ENCODE data around the gene S100A2.
A peak's percentile ranks its signal among the peaks of the same experiment; 100 is the strongest.

Gene S100A2

DNA sequence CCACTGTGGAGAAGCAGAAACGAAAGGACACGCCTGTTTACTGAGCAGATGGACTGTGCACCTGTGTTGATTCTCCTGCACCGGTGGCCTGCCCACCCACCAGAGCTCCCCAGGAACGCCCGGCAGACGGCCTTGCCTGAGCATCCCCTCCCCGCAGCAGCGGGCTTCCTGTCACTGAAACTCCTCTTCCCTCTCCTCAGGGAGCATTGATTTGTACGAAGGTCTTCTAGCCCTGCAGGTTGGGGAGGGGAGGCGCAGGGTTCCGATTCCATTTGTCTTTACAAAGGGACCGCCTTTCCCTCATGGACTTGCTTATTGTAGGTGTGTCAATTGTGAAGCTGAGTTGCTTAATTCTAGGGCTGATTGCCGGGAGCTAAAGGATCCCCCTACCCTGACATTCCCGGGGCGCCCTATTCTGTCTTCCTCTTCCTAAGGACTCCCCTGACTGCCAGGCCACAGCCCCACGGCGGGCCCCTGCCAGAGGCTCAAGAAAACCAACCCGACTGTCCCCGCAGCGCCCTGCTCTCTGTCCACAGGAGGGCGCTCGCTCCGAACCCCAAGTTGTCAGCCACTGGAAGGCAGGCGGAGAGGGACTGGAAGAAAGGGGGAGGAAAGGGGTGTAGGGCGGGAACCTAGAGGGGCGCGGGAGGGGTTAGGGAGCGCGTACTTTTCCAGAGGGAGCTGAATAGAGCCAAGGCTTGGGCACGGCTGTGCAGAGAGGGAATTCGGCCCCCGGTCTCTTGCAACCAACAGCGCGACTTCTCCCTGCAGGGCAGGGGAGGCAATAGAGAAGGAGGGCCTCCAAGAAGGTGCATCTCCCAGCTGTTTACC, 32.7 kb downstream of the S100A2 start:
- peaks cover 38% of the 10 kb centered on the region for H3K4me1 Mint-ChIP-seq
- H3K27ac Mint-ChIP-seq = peak overlapping the region; percentile 17 to 82 (median 38)
- no peaks in the 10 kb centered on the region for H3K9me3 Mint-ChIP-seq
- H3K36me3 Mint-ChIP-seq (ENCODE audit: low read depth) = no peaks in the 10 kb centered on the region
- TF ChIP-seq, protein P1, sequence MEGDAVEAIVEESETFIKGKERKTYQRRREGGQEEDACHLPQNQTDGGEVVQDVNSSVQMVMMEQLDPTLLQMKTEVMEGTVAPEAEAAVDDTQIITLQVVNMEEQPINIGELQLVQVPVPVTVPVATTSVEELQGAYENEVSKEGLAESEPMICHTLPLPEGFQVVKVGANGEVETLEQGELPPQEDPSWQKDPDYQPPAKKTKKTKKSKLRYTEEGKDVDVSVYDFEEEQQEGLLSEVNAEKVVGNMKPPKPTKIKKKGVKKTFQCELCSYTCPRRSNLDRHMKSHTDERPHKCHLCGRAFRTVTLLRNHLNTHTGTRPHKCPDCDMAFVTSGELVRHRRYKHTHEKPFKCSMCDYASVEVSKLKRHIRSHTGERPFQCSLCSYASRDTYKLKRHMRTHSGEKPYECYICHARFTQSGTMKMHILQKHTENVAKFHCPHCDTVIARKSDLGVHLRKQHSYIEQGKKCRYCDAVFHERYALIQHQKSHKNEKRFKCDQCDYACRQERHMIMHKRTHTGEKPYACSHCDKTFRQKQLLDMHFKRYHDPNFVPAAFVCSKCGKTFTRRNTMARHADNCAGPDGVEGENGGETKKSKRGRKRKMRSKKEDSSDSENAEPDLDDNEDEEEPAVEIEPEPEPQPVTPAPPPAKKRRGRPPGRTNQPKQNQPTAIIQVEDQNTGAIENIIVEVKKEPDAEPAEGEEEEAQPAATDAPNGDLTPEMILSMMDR (IDR thresholded peaks at IDR 0.05; ENCODE audit: unreplicated experiment in 3 of 3) = peak; percentile 78 to 87 (median 79)
- peaks cover 4% of the 10 kb centered on the region for H3K27me3 Mint-ChIP-seq (ENCODE audit: low read depth)
- H3K4me3 Mint-ChIP-seq = peak overlapping the region; percentile 40 to 61 (median 52)

DNA sequence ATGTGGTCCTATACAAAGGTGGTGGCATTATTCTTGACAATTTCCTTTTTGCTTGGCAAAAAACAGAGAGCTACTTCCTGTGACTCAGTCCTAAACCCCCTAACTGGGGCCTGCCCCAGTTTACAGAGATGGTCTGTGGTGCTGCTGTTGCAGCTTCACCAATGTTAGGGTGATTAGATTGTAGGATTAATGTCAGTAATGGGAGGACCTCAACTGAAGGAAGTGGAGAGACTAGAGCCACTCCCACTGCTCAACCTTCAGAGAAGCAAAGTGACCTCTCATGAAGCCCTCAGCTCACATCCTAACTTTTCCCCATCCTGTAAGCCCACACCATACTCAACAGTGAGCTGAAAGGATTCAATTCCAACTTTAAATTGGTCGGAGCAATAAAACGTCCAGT, 33.5 kb downstream of the S100A2 start:
- peak overlapping the region in 1 of 3 experiments; percentile 38 for H3K27ac Mint-ChIP-seq
- peaks cover 4% of the 10 kb centered on the region for H3K27me3 Mint-ChIP-seq (ENCODE audit: low read depth)
- no peaks in the 10 kb centered on the region for H3K9me3 Mint-ChIP-seq
- H3K36me3 Mint-ChIP-seq (ENCODE audit: low read depth) = no peaks in the 10 kb centered on the region
- H3K4me3 Mint-ChIP-seq = peak overlapping the region in 1 of 3 experiments; percentile 23
- TF ChIP-seq, protein P1 (IDR thresholded peaks at IDR 0.05; ENCODE audit: unreplicated experiment in 3 of 3) = no peak
- peaks cover 38% of the 10 kb centered on the region for H3K4me1 Mint-ChIP-seq

DNA sequence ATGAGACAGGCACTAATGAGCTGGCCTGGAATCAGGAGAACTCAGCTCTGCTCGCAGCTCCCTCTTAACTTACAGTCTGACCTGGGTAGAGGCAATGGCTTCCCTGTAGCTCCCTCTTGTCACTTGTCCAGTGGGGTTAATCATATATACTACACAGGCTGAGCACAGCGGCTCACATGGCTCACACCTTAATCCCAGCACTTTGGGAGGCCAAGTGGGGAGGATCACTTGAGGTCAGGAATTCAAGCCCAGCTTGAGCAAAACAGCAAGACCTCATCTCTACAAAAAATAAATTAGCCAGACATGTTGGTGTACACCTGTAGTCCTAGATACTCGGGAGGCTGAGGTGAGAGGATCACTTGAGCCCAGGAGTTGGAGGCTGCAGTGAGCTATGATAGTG, 34.0 kb downstream of the S100A2 start:
- Mint-ChIP-seq H3K4me1 (peaks cover 39% of the 10 kb centered on the region), H3K36me3 (ENCODE audit: low read depth) (no peaks in the 10 kb centered on the region), H3K9me3 (no peaks in the 10 kb centered on the region), H3K27me3 (ENCODE audit: low read depth) (peaks cover 2% of the 10 kb centered on the region), H3K4me3 (no peak overlapping the region), H3K27ac (no peak overlapping the region)
- TF ChIP-seq, protein P1 (IDR thresholded peaks at IDR 0.05; ENCODE audit: unreplicated experiment in 3 of 3) = no peak

DNA sequence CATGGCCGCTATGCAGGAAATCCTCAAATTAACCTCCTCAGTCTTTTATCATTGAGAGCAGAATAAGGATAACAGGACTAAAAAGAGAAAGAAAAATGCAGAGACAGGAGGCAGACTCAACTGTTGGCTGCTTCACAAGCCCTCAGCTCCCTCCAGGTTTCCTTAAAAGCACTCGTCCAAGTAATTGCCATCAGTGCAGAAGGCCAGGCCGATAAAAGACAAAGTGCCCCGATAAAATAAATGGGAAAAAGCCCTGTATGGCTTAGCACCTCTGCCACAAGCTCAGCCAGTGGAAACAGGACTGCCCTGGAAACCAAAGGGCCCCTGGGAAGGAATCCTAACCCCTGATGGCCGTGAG, 38.0 kb downstream of the S100A2 start:
- no peak overlapping the region for H3K4me3 Mint-ChIP-seq
- H3K4me1 Mint-ChIP-seq = peaks cover 19% of the 10 kb centered on the region
- H3K9me3 Mint-ChIP-seq = no peaks in the 10 kb centered on the region
- no peaks in the 10 kb centered on the region for H3K27me3 Mint-ChIP-seq (ENCODE audit: low read depth)
- H3K36me3 Mint-ChIP-seq (ENCODE audit: low read depth) = no peaks in the 10 kb centered on the region
- no peak overlapping the region for H3K27ac Mint-ChIP-seq
- TF ChIP-seq, protein P1 (IDR thresholded peaks at IDR 0.05; ENCODE audit: unreplicated experiment in 3 of 3) = no peak

DNA sequence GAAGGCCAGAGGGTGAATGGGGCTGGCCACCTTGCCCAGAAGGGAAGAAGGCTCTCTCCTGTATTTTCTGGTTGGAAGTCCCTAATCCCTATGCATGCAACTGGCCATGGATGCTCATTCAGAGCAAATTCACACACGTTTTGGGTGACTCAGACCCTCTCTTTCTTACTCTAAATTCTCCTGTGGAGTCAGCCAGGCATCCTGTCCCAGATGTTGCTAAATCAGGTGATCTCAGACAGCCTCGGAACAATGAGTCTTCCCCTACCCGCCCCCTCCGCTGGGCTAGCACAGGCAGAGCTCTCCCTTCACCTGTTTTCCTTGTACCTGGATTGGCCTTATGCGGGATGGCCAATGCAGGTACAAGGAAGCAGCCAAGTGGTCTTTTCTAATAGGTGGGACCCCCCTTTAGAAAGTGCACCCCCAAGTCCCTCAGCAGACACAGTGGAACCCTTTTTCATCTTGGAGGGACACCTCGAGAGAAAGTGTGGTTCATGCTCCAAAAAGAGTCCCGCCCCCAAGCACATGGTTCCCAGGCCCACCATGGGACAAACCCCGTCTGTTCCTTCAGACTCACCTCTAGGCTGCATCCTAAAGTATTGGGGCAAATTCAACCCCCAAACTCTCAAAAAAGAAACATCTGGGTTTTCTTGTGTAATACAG, 38.5 kb downstream of the S100A2 start:
- Mint-ChIP-seq H3K4me1 (peaks cover 14% of the 10 kb centered on the region), H3K27ac (no peak overlapping the region), H3K27me3 (ENCODE audit: low read depth) (no peaks in the 10 kb centered on the region), H3K9me3 (no peaks in the 10 kb centered on the region), H3K36me3 (ENCODE audit: low read depth) (no peaks in the 10 kb centered on the region), H3K4me3 (no peak overlapping the region)
- TF ChIP-seq, protein P1 (IDR thresholded peaks at IDR 0.05; ENCODE audit: unreplicated experiment in 3 of 3) = no peak
